PFSK-1 (cell line): ENCODE measurements around the gene PLIN5.

ENCODE experiments used
- FOXP2 ChIP-seq: optimal IDR thresholded peaks from 2 replicates; pipeline ENCODE3; 2011; ENCODE audit warnings: borderline replicate concordance, control low read depth, inconsistent platforms; ENCODE audit not compliant: insufficient read depth; ENCODE audit errors: extremely low read length, extremely low read depth
- POLR2AphosphoS5 ChIP-seq: IDR thresholded peaks from 2 replicates; pipeline ENCODE4 v1.6.1; 2012; ENCODE audit warnings: low read depth, mild to moderate bottlenecking, control low read depth, low read length, moderate library complexity
- REST ChIP-seq, 2 experiments: IDR thresholded peaks; 2 replicates each; pipeline versions ENCODE4 v1.6.1 to v1.8.0; 2011 to 2012; ENCODE audit warnings: low read depth in 2 of 2, low read length in 2 of 2, control low read depth in 1 of 2, inconsistent platforms in 1 of 2, mild to moderate bottlenecking in 1 of 2, moderate library complexity in 1 of 2; ENCODE audit not compliant: insufficient read depth in 1 of 2
- SIN3A ChIP-seq: IDR thresholded peaks from 2 replicates; pipeline ENCODE4 v1.6.1; 2012; ENCODE audit warnings: mild to moderate bottlenecking, low read length, moderate library complexity, borderline replicate concordance; ENCODE audit not compliant: insufficient read depth
- TAF1 ChIP-seq: IDR thresholded peaks from 2 replicates; pipeline ENCODE4 v1.6.1; 2012; ENCODE audit warnings: low read length, control low read depth, borderline replicate concordance; ENCODE audit not compliant: insufficient read depth

GRCh38 chr19:4536798-4537197 is 1.8 kb upstream of the PLIN5 start:
- TF ChIP-seq FOXP2 (no peak), POLR2AphosphoS5 (no peak), SIN3A (no peak), REST (IDR thresholded peaks at IDR 0.05; ENCODE audit: insufficient read depth in 1 of 2, low read depth in 2 of 2, low read length in 2 of 2) (no peak), TAF1 (no peak)
